GM12874 (cell line): ENCODE measurements around the gene CDKN2B.

ENCODE experiments used
- CTCF ChIP-seq: IDR thresholded peaks from 2 replicates; pipeline ENCODE4 v1.5.1; 2011; ENCODE audit warnings: low read depth, mild to moderate bottlenecking, control low read depth, low read length, moderate library complexity; ENCODE audit not compliant: insufficient read depth

The CDKN2B gene

GRCh38 chr9:21993007-21993406, 16.1 kb downstream of the CDKN2B start:
- no peak for TF ChIP-seq CTCF

- no peak for TF ChIP-seq CTCF
Observed at GRCh38 chr9:21991072-21991959, 17.8 kb downstream of the CDKN2B start.

- TF ChIP-seq CTCF = no peak
Observed at GRCh38 chr9:21989440-21990189, 19.5 kb downstream of the CDKN2B start.

- TF ChIP-seq CTCF = no peak
Observed at GRCh38 chr9:21988056-21988990, 20.8 kb downstream of the CDKN2B start.

- no peak for TF ChIP-seq CTCF
Observed at GRCh38 chr9:21985964-21986667, 23.0 kb downstream of the CDKN2B start.

- no peak for TF ChIP-seq CTCF
Observed at GRCh38 chr9:21984101-21984500, 25.0 kb downstream of the CDKN2B start.
